SK-N-SH (cell line): ENCODE data around the gene TEAD4. TPM values are rescaled to one million over a fixed set of nuclear protein-coding genes. Genes with fewer than 3 reads are reported as not detected.
A peak's percentile ranks its signal among the peaks of the same experiment; 100 is the strongest.

ENCODE experiments used
- CTCF ChIA-PET: fragments of 300-600, 350-600 bp; formaldehyde crosslinking; extraction: SDS; loops from one replicate; lab custom pipeline; 2021; lab: Yijun Ruan, JAX
- POLR2A ChIA-PET: fragments of 350-600 bp; sonication (Branson Sonifier 250); formaldehyde crosslinking; extraction: SDS; loops from one replicate; lab custom pipeline; 2020; ENCODE audit warnings: antibody characterized with exemption, inconsistent platforms; lab: Yijun Ruan, JAX
- DNase-seq: peaks from one replicate; pipeline ENCODE4 v3.0.0; 2012
- H2AFZ ChIP-seq: fragments of 200-600 bp; sonication (generic); 2 replicates; pipeline ENCODE4 v1.8.1; 2016; ENCODE audit warnings: antibody characterized with exemption, mild to moderate bottlenecking, low read depth
- H3F3A ChIP-seq: fragments of 200-600 bp; sonication (generic); replicated peaks from 2 replicates; pipeline ENCODE3; 2016; ENCODE audit warnings: antibody characterized with exemption, mild to moderate bottlenecking; ENCODE audit not compliant: insufficient read depth
- H3K27ac ChIP-seq, 2 experiments: fragments of 200-500 bp in 1 of 2; fragments of 200-600 bp in 1 of 2; sonication (Bioruptor generic) in 1 of 2; sonication (generic), shearing (Covaris generic) in 1 of 2; 2 replicates each; pipeline versions ENCODE4 v1.5.1 to v1.6.1; 2014 to 2016; ENCODE audit warnings: low read depth in 2 of 2, inconsistent platforms in 1 of 2, low read length in 1 of 2, mild to moderate bottlenecking in 1 of 2, mixed read lengths in 1 of 2
- H3K27me3 ChIP-seq: fragments of 200-600 bp; sonication (generic), shearing (Covaris generic); 2 replicates; pipeline ENCODE4 v1.6.1; 2016; ENCODE audit warnings: mixed run types; ENCODE audit not compliant: insufficient read depth
- H3K36me3 ChIP-seq, 2 experiments: fragments of 200-500 bp in 1 of 2; fragments of 200-600 bp in 1 of 2; sonication (Bioruptor generic) in 1 of 2; sonication (generic) in 1 of 2; replicated peaks in 1 of 2; 2 replicates each; pipeline versions ENCODE3 to v1.5.1; 2014 to 2016; ENCODE audit warnings: low read length in 1 of 2, mild to moderate bottlenecking in 1 of 2; ENCODE audit not compliant: insufficient read depth in 2 of 2, control insufficient read depth in 1 of 2
- H3K4me1 ChIP-seq, 2 experiments: fragments of 200-500 bp in 1 of 2; fragments of 200-600 bp in 1 of 2; sonication (Bioruptor generic) in 1 of 2; sonication (generic), shearing (Covaris generic) in 1 of 2; 2 replicates each; pipeline versions ENCODE4 v1.5.1 to v1.6.1; 2014 to 2016; ENCODE audit warnings: low read depth in 1 of 2, low read length in 1 of 2, mixed run types in 1 of 2; ENCODE audit not compliant: insufficient read depth in 2 of 2, control insufficient read depth in 1 of 2
- H3K4me2 ChIP-seq: fragments of 200-600 bp; sonication (generic), shearing (Covaris generic); 2 replicates; pipeline ENCODE4 v1.6.1; 2017; ENCODE audit warnings: mixed run types
- H3K4me3 ChIP-seq, 2 experiments: fragments of 200-500 bp in 1 of 2; fragments of 200-600 bp in 1 of 2; sonication (Bioruptor generic) in 1 of 2; sonication (generic), shearing (Covaris generic) in 1 of 2; 2 replicates each; pipeline versions ENCODE4 v1.5.1 to v1.8.1; 2014 to 2016; ENCODE audit warnings: low read depth in 2 of 2, inconsistent platforms in 1 of 2, low read length in 1 of 2, mild to moderate bottlenecking in 1 of 2, mixed read lengths in 1 of 2, moderate library complexity in 1 of 2
- H3K79me2 ChIP-seq: fragments of 200-600 bp; sonication (generic); 2 replicates; pipeline ENCODE4 v1.8.1; 2017; ENCODE audit warnings: mild to moderate bottlenecking; ENCODE audit not compliant: insufficient read depth
- H3K9ac ChIP-seq: fragments of 200-600 bp; sonication (generic); 2 replicates; pipeline ENCODE4 v1.6.1; 2017; ENCODE audit warnings: mixed run types
- H3K9me2 ChIP-seq: fragments of 200-600 bp; sonication (generic); 2 replicates; pipeline ENCODE4 v1.6.1; 2017; ENCODE audit warnings: mixed run types
- H3K9me3 ChIP-seq: fragments of 200-600 bp; sonication (generic); 2 replicates; pipeline ENCODE4 v1.6.1; 2017; ENCODE audit warnings: mixed run types, mild to moderate bottlenecking, moderate library complexity
- H4K20me1 ChIP-seq: fragments of 200-600 bp; sonication (generic); 2 replicates; pipeline ENCODE4 v1.6.1; 2017; ENCODE audit warnings: mild to moderate bottlenecking, mixed run types; ENCODE audit not compliant: insufficient read depth
- CHD2 ChIP-seq: fragments of 150-350 bp; IDR thresholded peaks from 2 replicates; pipeline ENCODE4 v1.6.1; 2018; ENCODE audit warnings: low read length; ENCODE audit not compliant: partially characterized antibody
- ELF1 ChIP-seq: IDR thresholded peaks from 2 replicates; pipeline ENCODE4 v1.4.0; 2012
- EZH2phosphoT487 ChIP-seq: fragments of 200-600 bp; sonication (generic); IDR thresholded peaks from 2 replicates; pipeline ENCODE4 v1.6.1; 2017; ENCODE audit warnings: low read depth, mixed run types, mild to moderate bottlenecking, antibody characterized with exemption, moderate library complexity, borderline replicate concordance
- GABPA ChIP-seq: IDR thresholded peaks from 2 replicates; pipeline ENCODE4 v1.4.0; 2012; ENCODE audit warnings: low read depth, mild to moderate bottlenecking
- JUND ChIP-seq: IDR thresholded peaks from 2 replicates; pipeline ENCODE4 v1.4.0; 2012
- MAX ChIP-seq: IDR thresholded peaks from 2 replicates; pipeline ENCODE4 v1.4.0; 2012; ENCODE audit warnings: low read depth
- MXI1 ChIP-seq: IDR thresholded peaks from 2 replicates; pipeline ENCODE4 v1.6.1; 2012; ENCODE audit warnings: mild to moderate bottlenecking, low read depth, low read length, improper control_type of control experiment
- PBX3 ChIP-seq: IDR thresholded peaks from 2 replicates; pipeline ENCODE4; 2012
- POLR2AphosphoS5 ChIP-seq: IDR thresholded peaks from 2 replicates; pipeline ENCODE4 v1.6.1; 2012; ENCODE audit warnings: low read depth, low read length
- REST ChIP-seq: IDR thresholded peaks from 2 replicates; pipeline ENCODE4 v1.6.1; 2012; ENCODE audit warnings: mild to moderate bottlenecking, low read depth, low read length, moderate library complexity
- RFX5 ChIP-seq: IDR thresholded peaks from 2 replicates; pipeline ENCODE4 v1.6.1; 2012; ENCODE audit warnings: mild to moderate bottlenecking, improper control_type of control experiment, low read length
- SIN3A ChIP-seq: IDR thresholded peaks from 2 replicates; pipeline ENCODE4 v1.6.1; 2012; ENCODE audit warnings: low read depth, mild to moderate bottlenecking, low read length, moderate library complexity, borderline replicate concordance
- USF2 ChIP-seq: fragments of 150-350 bp; IDR thresholded peaks from 2 replicates; pipeline ENCODE4 v1.6.1; 2017; ENCODE audit warnings: antibody characterized with exemption, low read length, low read depth, borderline replicate concordance
- WGBS: methylation state at CpG from one replicate; pipeline ENCODE4 v1.1.6; 2017; ENCODE audit warnings: low lambda C conversion rate; 5-methylcytosine and 5-hydroxymethylcytosine counted together
- polyA plus RNA-seq, 3 experiments: library from polyadenylated mRNA; depleted of rRNA; stranded (reverse); fragments of >200 nt; gene quantifications; 2 replicates each; pipeline ENCODE4 v1.2.3, GENCODE V29; 2012

Gene TEAD4
- polyA plus RNA-seq, 1 of the 3 experiments (the other 2 are of a cell fraction), result 27.1 TPM

GRCh38 chr12:2958432-2959191 lies 585 bp upstream of the TEAD4 start:
- Histone ChIP-seq H3K4me1 (peaks cover 17 to 22% of the 10 kb centered on the region in 2 experiments), H3K36me3 (no peaks in the 10 kb centered on the region), H3K4me2 (peak overlapping the region; percentile 92), H3K79me2 (peaks cover 31% of the 10 kb centered on the region), H3K27ac (peak overlapping the region; percentile 77 to 82), H3F3A (peaks cover 20% of the 10 kb centered on the region), H3K4me3 (peak overlapping the region; percentile 66 to 68), H4K20me1 (peaks cover 20% of the 10 kb centered on the region; the same call in 1 of the 2 replicates), H3K9ac (peak overlapping the region; percentile 77), H2AFZ (peak overlapping the region; percentile 94), H3K9me3 (no peaks in the 10 kb centered on the region), H3K9me2 (no peaks in the 10 kb centered on the region), H3K27me3 (no peaks in the 10 kb centered on the region)
- POLR2A ChIA-PET, result interaction anchor here (1.1 to 1.2 kb wide), 2 partner anchors 68 to 81 kb away, joined by 3 read pairs; partner anchors contain the start of genes FOXM1, RHNO1 and TULP3
- CTCF ChIA-PET, result interaction anchor here (0.8 to 1.9 kb wide), 5 partner anchors 15 to 127 kb away, joined by 3 to 8 read pairs (median 5); no protein-coding TSS in a partner anchor
- 1% methylated on average over 13 of the region's 48 CpGs for WGBS
- TF ChIP-seq JUND (no peak), REST (peak; percentile 34; the same call in 1 of the 2 replicates), POLR2AphosphoS5 (peak; percentile 80), MAX (peak; percentile 87), PBX3 (no peak), RFX5 (no peak), GABPA (peak; percentile 50; the same call in 1 of the 2 replicates), ELF1 (peak; percentile 79), SIN3A (0 out of 2 replicates have a peak, but pooled peaks have one; percentile 63), EZH2phosphoT487 (no peak), USF2 (no peak), MXI1 (peak; percentile 84), CHD2 (no peak)
- peak; percentile 89 for DNase-seq
